K562 treated with DMSO at 1 percent for 48 hours (cell line): ENCODE data around the gene TERB1. TPM values are rescaled to one million over a fixed set of nuclear protein-coding genes. Genes with fewer than 3 reads are reported as not detected.

Source experiments
- total RNA-seq: library from RNA; unstranded; fragments of 300-600 nt; gene quantifications from 2 replicates; pipeline ENCODE4 v1.2.3, GENCODE V29; 2022; ENCODE audit warnings: low replicate concordance; ENCODE audit errors: extremely low read depth

TERB1 gene, protein sequence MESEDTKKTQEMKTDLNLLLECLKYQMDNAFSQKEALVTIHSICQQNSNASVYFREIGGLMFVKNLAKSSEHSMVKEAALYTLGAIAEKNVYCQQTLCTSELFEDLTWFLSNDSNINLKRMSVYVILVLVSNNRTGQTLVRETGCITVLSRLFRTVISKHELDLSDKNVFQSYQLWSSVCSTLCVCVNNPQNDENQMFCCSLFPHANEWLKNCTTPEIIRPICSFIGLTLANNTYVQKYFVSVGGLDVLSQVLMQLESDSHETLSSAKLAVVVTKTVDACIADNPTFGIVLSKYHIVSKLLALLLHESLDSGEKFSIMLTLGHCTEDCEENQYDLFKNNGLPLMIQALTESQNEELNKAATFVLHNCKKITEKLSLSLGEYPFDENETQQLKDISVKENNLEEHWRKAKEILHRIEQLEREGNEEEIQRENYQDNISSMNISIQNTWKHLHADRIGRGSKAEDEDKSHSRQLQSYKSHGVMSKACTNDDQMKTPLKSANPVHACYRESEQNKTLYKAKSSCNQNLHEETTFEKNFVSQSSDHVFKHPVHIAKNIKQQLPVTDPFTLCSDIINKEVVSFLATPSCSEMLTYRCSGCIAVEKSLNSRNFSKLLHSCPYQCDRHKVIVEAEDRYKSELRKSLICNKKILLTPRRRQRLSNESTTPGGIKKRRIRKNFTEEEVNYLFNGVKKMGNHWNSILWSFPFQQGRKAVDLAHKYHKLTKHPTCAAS
- not detected in 2 replicates for total RNA-seq

DNA sequence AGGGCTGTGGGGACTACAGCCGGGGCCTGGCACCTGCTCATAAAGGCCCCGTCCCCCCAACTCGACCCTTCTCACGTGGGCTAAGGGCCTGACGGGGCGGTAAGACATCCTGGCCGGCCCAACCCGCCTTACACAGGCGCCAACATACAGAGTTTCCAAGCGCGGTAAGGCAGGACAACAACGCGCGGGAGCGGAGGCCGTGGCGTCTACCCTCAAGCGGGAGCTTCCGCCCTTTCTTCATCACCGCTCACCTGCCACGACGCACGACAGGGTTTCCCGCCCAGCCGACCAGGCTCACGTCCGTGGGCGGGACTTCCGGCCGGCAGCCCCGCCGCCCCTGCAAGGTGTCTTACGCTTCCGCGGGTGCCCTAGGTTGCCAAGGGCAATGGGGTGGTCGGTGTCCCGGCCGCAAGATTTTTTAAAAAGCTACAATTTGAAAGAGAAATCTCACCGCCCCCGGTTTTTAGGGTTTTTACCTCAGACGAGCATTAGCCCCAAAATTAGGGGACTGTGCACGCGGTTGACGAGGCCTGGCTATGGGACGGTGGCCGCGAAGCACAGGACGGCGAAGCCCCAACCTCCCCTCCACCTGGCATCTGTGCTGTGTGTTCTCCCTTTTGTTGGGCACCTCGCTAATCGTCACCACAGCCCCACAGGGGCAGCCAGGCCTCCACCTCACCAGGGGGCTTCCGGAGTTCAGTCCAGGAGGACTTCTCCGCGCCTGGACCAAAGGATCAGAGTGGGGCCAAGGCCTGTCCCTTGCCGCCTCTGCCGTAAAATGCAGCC lies at the start of gene TERB1:
Gene TERB1, minus strand, starts transcription at position 265 of the 786 bp plus-strand sequence. CDS start 4,786 bp downstream, outside the sequence.

DNA sequence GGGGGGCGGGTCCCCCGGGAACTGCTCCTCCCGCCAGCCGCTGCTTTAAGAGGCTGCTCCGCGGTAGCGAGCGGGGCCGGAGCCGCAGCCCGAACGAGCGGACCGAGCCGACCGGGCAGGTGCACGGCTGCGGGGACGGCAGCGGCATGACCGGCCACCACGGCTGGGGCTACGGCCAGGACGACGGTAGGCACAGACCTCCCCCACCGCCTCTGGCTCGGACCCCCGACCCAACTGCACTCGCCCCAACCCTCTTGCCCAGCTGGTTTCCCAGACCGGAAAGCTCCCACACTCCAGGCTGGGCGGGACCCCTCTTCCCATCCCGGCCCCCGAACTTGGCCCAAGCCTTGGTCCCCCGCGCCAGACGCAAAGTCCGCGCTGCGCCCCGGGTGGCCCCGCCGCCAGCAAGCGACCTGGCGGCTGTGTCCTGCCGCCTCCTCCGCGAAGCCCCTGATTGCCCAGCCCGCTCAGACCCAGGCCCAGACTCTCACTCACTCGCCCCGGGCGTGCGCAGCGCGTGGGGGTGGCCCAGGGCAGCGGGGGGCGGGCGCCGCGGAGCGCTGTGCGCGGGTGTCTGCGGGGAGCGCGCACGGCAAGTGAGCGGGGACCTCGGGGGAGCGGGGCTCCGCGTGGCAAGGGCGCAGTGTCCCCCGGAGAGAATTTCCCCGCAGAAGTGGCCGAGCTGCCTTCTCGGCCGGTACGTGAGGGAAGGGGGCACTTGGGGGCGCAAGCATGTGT lies 43.1 kb upstream of the TERB1 start, which contains the start of gene CA7:
Gene CA7, plus strand, starts transcription at position 73 of the 738 bp plus-strand sequence. Its CDS starts 74 bp downstream, at position 147.

DNA sequence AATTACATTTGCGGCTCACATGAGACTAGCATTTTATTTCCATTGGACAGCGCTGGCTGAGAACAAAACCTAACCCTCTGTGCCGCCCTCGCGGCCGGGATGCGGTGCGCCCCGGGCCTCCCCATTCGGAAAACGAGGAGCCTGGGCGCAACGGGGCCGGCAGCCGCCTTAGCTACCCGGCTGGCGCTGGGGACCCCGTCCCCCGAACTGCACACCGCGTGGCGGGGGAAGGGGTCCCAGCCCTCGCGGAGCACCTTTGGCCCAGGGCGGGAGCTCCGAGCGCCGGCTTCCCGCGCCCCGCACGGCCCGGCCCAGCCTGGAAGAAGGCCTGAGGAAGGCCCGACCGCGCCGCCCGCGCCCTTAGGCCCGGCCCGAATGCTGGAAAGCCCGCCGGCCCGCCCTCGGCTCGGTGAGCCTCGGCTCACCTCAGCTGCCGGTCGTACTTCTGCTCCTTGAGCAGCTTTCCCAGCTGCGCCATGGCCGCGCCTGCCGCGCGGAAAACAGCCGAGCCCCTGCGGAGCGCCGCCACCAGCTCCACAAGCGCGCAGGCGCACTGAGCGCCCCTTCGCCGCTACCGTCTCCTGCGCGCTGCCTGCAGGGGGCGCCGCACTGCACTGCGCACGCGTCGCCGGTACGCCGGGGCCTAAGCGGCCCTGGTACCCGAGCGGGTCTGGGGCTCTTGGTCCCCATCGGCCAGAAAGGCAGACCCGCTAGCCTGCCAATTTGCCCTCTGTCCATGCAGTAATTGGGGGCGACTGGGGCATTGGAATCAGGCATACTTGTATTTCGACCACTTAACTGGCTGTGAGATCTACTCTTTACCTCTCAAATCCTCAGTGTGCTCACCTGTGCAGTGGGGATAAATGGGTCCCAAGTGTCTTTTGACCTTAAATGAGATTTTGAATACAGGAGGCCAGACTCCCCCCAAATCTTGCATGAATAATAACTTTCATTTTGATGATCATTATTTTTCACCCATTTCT lies 29.3 kb upstream of the TERB1 start, which contains the start of gene NAE1:
Gene NAE1, minus strand, starts transcription at position 555 of the 983 bp plus-strand sequence. Its CDS starts 77 bp downstream, at position 478.

DNA sequence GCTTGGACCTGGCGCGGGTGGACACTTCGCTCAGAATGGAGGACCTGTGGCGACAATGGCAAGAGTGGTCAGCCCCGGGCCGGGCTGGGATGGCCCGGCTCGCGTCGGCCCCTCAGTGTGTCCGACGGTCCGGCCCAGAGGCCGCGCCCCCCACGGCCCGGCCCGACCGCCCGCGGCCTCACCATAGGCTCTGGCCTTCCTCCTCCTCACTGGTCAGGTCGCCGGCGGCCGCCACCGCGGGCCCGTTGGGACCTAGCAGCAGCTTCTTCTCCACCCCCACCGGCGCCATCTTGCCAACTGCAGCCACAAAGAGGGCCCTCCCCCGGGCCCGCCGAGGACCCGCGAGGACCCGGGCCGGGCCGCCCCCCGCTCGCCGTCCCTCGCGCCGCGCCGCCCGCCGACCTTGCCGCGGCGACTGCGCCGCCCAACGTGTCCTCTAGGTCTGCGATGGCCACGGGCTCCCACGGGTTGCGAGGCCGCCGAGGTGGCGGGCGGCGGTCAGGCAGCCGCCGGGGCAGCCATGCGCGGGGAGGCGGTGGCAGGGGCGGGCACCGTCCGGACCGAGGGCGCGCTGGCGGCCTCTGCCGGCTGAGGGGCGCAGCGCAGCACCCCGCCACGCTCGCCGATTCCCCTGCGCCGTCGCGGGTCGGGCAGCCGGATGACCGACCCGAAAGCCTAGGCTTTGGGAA lies 49.9 kb downstream of the TERB1 start, which contains the start of gene DYNC1LI2:
Gene DYNC1LI2, minus strand, starts transcription at position 307 of the 689 bp plus-strand sequence. Its CDS starts 18 bp downstream, at position 289.

Other genes with a start within 250 kb of the TERB1 start
- gene CKLF, start 249.0 kb downstream of the TERB1 start, total RNA-seq = not detected in 2 replicates
- not detected in 2 replicates for gene CMTM1, start 235.1 kb downstream of the TERB1 start, total RNA-seq
- gene CMTM2, start 222.1 kb downstream of the TERB1 start, total RNA-seq = not detected in 2 replicates
- not detected in 2 replicates for gene CMTM3, start 196.9 kb downstream of the TERB1 start, total RNA-seq
- not detected in 2 replicates for gene CMTM4, start 104.8 kb downstream of the TERB1 start, total RNA-seq
- gene DYNC1LI2, start 50.0 kb downstream of the TERB1 start, total RNA-seq = not detected in 2 replicates
- not detected in 2 replicates for gene NAE1, start 29.4 kb upstream of the TERB1 start, total RNA-seq
- not detected in 2 replicates for gene CA7, start 42.8 kb upstream of the TERB1 start, total RNA-seq
- gene PDP2, start 78.9 kb upstream of the TERB1 start, total RNA-seq = not detected in 2 replicates
- not detected in 2 replicates for gene CDH16, start 117.3 kb upstream of the TERB1 start, total RNA-seq
- gene RRAD, start 124.0 kb upstream of the TERB1 start, total RNA-seq = not detected in 2 replicates
- gene CIAO2B, start 132.8 kb upstream of the TERB1 start, total RNA-seq = not detected in 2 replicates
- gene CES2, start 133.9 kb upstream of the TERB1 start, total RNA-seq = not detected in 2 replicates
- gene CES3, start 159.7 kb upstream of the TERB1 start, total RNA-seq = not detected in 2 replicates
- gene CES4A, start 187.0 kb upstream of the TERB1 start, total RNA-seq = not detected in 2 replicates
- 506 TPM in 1 of 2 replicates, not detected in the other for gene CBFB, start 227.6 kb upstream of the TERB1 start, total RNA-seq